NCI-H1417 treated with DMSO at 0.1 percent for 48 hours (cell line): ENCODE results near the gene ARX.

Experiments
- DNase-seq: peaks from one replicate; lab custom pipeline; 2025; lab: John Stamatoyannopoulos, UW

ARX gene

GRCh38 chrX:25015486-25016360 is at the start of gene ARX:
Gene ARX, minus strand, starts transcription at chrX:25015965. Its CDS starts 228 bp downstream, at chrX:25015737.
- DNase-seq = no peak

DNA sequence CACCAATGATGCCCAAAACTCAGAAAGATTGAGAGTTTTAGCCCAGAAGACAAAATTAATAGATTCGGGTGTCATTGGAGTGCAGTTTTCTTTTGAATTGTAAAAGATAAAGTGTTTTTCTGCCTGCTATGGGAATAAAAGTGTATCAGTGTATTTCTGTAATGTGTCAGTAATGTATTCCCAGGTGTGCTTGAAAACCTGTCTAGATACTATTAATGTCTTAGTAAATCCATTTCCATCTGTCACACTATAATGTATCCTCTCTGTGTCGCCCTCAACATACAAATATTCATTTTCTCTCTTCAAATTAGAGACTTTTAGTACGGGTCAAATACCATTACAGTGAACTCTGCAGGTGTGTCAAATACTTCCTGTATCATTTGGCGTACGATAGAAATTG is 43.5 kb upstream of the ARX start:
- DNase-seq = no peak

- no peak for DNase-seq
Observed at GRCh38 chrX:25052798-25053534, 37.2 kb upstream of the ARX start.

DNA sequence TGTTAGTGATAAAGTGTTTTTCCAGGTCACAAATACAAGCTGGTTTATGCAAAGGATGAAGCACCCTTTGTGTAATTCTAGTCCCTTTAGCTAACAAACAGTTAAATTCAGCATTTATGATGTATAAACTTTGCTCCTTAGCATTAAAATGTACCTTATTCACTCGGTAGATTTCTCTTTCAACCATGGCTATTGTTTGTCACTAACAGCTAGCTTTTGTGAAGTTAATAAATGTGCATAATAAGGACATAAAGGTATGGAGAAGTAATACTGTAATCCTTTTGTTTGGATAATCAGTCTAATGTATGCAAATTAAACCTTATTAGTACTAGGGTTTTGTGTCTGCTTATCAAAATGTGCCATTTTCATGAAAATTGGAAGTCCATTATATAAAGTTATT is 34.2 kb upstream of the ARX start:
- DNase-seq = no peak

DNA sequence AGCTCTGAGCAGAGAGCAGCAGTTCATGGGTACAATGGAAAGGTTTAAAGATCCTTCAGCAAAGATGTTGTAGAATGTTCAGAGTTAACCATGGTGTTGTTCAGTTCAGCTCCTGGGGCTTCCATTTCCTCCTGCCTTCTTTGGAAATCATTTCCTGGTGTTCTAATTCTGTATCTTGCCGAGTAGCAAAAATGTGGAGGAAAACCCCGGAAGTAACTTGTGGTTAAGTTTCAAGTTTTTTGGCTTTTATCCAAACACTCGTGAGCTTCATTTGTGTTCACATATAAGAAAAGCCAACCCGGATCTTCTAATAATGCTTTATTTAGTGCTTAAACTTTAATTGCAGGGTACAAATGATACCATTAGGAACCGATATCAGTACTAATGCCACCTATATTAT is 33.6 kb upstream of the ARX start:
- no peak for DNase-seq

DNA sequence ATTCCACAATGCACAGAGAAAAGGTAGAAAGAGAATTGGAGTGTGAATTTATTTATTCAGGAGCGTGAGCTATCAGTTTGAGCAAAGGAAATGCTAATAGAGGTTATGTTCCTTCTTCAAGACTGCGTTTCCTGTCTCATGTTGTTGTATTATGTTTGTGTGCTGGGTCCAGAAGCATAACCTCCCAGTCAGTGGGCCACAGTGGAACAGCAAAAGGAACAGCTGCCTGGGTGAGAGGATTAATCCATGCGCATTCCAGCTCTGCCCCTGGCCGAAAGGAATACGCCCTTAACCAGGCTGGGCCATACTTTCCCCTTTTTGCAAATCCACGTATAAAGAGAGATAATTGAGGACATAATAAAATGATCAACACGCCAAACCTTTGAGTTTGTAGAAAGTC is 32.4 kb upstream of the ARX start:
- DNase-seq = no peak

DNA sequence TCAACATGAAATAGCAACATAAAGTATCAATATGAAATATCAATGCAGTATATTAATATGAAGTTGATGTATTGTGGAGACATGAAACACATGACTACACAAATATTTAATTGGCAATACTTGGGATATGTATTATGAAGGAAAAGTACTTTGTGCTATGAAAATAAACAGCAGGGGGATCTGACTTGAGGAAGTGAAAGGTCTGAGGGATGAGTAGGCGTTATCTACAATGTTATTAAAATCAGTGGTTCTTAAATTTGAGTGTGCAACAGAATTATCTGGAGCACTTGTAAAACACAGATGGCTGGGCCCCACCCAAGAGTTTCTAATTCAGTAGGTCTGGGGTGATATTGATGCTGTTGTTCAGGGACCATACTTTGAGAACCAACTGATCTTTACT is 27.4 kb upstream of the ARX start:
- DNase-seq = no peak

- DNase-seq = no peak
Observed at GRCh38 chrX:25039036-25039435, 23.3 kb upstream of the ARX start.

DNA sequence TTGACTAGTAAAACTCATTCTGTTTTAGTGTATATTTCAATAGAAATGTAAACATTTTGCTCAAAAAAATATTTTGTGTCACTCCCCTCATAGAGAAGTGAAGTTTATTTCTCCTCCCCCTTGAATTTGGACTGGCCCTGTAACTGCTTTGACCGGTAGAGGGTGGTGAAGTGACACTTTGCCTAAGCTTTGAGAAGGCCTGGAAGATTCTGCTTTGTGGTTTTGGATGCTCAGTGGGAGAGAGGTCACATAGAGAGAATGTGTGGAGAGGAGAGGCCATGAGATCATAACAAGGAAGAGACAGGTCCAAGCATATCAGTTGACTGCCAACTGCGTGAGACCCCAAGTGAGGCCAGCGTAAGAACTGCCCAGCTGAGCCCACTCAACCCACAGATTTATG is 19.1 kb upstream of the ARX start:
- no peak for DNase-seq

DNA sequence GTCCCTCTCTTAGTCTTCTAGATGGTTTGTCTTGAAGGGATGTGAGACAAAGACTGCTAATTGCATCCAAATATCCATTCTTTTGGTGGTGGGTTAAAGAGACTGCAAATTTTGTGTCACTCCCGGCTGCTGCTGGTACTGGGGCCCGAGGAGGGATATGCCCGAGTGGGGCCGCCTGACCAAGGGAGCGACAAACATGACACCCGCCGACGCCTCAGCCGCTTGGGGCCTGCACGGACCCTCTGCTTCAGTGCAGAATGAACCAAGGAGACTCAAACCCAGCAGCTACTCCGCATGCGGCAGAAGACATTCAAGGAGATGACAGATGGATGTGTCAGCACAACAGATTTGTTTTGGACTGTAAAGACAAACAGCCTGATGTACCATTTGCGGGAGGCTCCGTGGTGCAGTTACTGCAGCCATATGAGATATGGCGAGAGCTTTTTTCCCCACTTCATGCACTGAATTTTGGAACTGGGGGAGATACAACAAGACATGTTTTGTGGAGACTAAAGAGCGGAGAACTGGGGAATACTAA is 13.6 kb upstream of the ARX start:
- no peak for DNase-seq

- no peak for DNase-seq
Observed at GRCh38 chrX:25028726-25029125, 13.0 kb upstream of the ARX start.

GRCh38 chrX:25026576-25026975 is 10.8 kb upstream of the ARX start:
- no peak for DNase-seq

GRCh38 chrX:25025615-25026014 is 9.8 kb upstream of the ARX start:
- no peak for DNase-seq

DNA sequence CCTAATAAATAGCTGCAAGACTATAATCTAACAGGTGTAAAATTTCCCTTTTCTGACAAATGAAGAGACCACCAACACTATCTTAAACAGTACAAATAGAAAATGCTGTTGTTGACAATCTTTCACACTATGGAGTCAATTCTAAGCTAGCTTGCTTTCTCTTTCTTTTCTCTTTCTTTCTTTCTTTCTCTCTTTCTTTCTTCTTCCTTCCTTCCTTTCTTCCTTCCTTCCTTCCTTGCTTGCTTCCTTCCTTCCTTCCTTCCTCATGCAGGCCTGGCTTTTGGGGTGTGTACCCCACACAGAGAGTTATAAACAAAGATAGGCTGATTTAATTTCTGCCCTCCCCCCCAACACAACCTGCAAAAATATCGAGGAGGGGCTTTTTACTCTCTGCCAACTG is 8.1 kb upstream of the ARX start:
- DNase-seq = no peak

GRCh38 chrX:25022499-25023325 is 6.9 kb upstream of the ARX start:
- no peak for DNase-seq

GRCh38 chrX:25020905-25021449 is 5.2 kb upstream of the ARX start:
- no peak for DNase-seq

DNA sequence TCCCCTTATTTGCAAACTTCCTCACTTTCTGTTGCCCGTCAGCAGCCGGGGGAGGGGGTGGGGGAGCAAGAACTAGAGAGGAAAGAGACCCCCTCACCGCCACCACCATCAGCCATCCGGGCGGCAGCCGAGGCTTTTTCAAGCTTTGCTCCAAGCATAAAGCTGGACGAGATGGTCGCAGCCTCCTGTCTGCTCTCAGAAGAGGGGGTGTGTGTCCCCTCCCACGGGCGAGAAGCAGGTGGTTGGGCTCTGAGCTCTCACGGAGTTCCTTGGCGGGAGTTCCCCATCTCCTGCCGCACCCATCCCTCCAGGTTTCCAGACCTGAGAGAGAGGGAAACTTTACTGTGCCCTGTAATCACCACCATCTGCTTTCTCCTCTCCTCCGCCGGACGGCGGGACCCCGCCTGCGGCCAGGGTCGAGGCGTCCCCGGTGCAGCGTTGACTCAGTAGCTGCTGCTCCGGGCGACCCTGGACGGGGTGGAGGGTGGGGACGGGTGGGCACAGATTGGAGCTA is 4.7 kb upstream of the ARX start:
- no peak for DNase-seq

- peak; percentile 57 for DNase-seq
Observed at GRCh38 chrX:25019707-25020390, 4.1 kb upstream of the ARX start.

- DNase-seq = no peak
Observed at GRCh38 chrX:25018682-25019081, 2.9 kb upstream of the ARX start.

DNA sequence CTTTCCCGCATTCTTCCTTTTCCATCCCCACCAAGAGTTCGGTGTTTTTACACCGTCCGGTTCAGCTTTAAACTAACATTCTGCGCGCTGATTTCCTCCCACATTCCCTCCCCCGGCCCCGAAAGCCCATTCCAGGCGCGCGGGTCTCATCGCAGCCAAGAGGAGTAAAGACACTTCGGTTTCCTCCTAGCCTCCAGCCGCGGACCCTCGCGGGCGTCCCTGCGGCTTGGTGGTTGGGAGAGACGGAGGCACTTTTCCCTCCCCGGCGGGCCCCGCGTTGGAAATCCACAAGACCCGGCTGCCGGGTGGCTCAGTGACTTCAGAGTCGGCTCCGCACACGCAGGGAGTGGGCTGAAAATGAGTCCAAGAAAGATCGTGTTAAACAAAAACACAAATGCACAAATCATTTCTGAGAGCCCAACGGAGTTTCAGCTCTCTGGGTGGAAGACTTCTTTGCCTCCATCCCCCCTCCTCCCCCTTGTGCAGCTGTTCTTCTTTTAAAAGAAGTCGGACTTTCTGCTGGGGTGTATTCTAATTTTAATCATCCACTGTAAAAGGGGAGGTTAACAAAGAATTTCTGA is 2.0 kb upstream of the ARX start:
- no peak for DNase-seq
